IPS DF 4.7 (cell line): ENCODE results near the gene TMCC3.

Source experiments
- DNase-seq: peaks from one replicate; pipeline ENCODE4 v3.0.0-alpha.2; 2013; ENCODE audit warnings: low spot score; ENCODE audit errors: extremely low read depth

The TMCC3 gene

GRCh38 chr12:94673496-94673895 is 23.1 kb upstream of the TMCC3 start:
- no peak for DNase-seq

- DNase-seq: no peak
These were observed 21.6 kb upstream of the TMCC3 start for GRCh38 chr12:94671917-94672316.

- DNase-seq: no peak
These were observed 20.5 kb upstream of the TMCC3 start for GRCh38 chr12:94670898-94671297.

- DNase-seq: no peak
These were observed 19.7 kb upstream of the TMCC3 start for GRCh38 chr12:94670075-94670474.

GRCh38 chr12:94667031-94667540 is 16.7 kb upstream of the TMCC3 start:
- no peak for DNase-seq

- no peak for DNase-seq
These were observed 15.8 kb upstream of the TMCC3 start for GRCh38 chr12:94666158-94666557.

- no peak for DNase-seq
These were observed 13.3 kb upstream of the TMCC3 start for GRCh38 chr12:94663702-94664101.

GRCh38 chr12:94663071-94663470 is 12.7 kb upstream of the TMCC3 start:
- no peak for DNase-seq

- no peak for DNase-seq
These were observed 10.1 kb upstream of the TMCC3 start for GRCh38 chr12:94660436-94660835.

GRCh38 chr12:94659346-94659930 is 9.1 kb upstream of the TMCC3 start:
- no peak for DNase-seq

- no peak for DNase-seq
These were observed 8.6 kb upstream of the TMCC3 start for GRCh38 chr12:94658931-94659330.

GRCh38 chr12:94656556-94656955 is 6.2 kb upstream of the TMCC3 start:
- no peak for DNase-seq

- DNase-seq: no peak
These were observed 811 bp downstream of the TMCC3 start for GRCh38 chr12:94649349-94650142.

GRCh38 chr12:94648578-94648977 is 1.8 kb downstream of the TMCC3 start:
- DNase-seq: no peak

GRCh38 chr12:94644141-94644979 is 6.0 kb downstream of the TMCC3 start:
- no peak for DNase-seq

- no peak for DNase-seq
These were observed 6.8 kb downstream of the TMCC3 start for GRCh38 chr12:94643606-94644005.

GRCh38 chr12:94641283-94641682 is 9.1 kb downstream of the TMCC3 start:
- no peak for DNase-seq

- DNase-seq: no peak
These were observed 10.0 kb downstream of the TMCC3 start for GRCh38 chr12:94640134-94640928.

GRCh38 chr12:94638521-94638920 is 11.8 kb downstream of the TMCC3 start:
- DNase-seq: no peak

GRCh38 chr12:94637390-94638113 is 12.8 kb downstream of the TMCC3 start:
- DNase-seq: no peak
